GM13976 (cell line): ENCODE data around the gene PIK3CD.
"Not testable (repeated sequence)": the region's sequence is repeated elsewhere in the genome, so short reads cannot be mapped to it uniquely, and the experiment has no call there.

ENCODE experiments used
- DNase-seq: peaks from one replicate; pipeline ENCODE4 v3.0.0; 2012; ENCODE audit warnings: low spot score
- in situ Hi-C: fragments of 300-500 bp; cut with MboI; formaldehyde crosslinking; loops from one replicate; pipeline ENCODE4 v1.12.0; 2022; ENCODE audit warnings: low sequenced_read_pairs, mixed read lengths, inconsistent platforms; ENCODE audit not compliant: unreplicated experiment
- TF ChIP-seq, protein P1 (sequence below): IDR thresholded peaks from 2 replicates; pipeline ENCODE4 v1.5.1; 2012; ENCODE audit warnings: borderline replicate concordance, mild to moderate bottlenecking; ENCODE audit not compliant: insufficient read depth; ENCODE audit errors: extremely low read depth, missing control alignments, control extremely low read depth

Gene PIK3CD

DNA sequence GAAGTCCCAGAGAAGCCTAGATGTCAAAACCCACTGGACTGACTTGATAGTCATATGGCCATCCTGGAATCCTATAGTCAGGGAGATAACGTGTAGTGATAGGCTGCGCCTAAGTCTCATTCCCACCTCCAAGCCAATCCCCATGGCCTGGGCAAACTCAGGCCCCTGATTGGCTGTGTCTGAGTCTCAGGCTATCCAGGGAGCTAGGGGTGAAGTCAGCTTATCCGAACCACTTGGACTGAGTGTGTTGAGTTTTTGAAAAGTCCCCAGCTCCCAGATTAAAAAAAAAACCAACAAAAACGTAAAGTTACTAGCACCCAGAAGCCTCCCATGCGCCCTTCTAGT, 51.6 kb downstream of the PIK3CD start:
- TF ChIP-seq, protein P1, sequence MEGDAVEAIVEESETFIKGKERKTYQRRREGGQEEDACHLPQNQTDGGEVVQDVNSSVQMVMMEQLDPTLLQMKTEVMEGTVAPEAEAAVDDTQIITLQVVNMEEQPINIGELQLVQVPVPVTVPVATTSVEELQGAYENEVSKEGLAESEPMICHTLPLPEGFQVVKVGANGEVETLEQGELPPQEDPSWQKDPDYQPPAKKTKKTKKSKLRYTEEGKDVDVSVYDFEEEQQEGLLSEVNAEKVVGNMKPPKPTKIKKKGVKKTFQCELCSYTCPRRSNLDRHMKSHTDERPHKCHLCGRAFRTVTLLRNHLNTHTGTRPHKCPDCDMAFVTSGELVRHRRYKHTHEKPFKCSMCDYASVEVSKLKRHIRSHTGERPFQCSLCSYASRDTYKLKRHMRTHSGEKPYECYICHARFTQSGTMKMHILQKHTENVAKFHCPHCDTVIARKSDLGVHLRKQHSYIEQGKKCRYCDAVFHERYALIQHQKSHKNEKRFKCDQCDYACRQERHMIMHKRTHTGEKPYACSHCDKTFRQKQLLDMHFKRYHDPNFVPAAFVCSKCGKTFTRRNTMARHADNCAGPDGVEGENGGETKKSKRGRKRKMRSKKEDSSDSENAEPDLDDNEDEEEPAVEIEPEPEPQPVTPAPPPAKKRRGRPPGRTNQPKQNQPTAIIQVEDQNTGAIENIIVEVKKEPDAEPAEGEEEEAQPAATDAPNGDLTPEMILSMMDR, result no peak
- DNase-seq, result no peak
- in situ Hi-C loops, result no loop called here

GRCh38 chr1:9703681-9704080, 52.1 kb downstream of the PIK3CD start:
- in situ Hi-C loops, result no loop called here
- DNase-seq, result no peak
- TF ChIP-seq, protein P1, result no peak

GRCh38 chr1:9705337-9706093, 54.0 kb downstream of the PIK3CD start:
- in situ Hi-C loops, result no loop called here
- TF ChIP-seq, protein P1, result no peak
- no peak for DNase-seq

- TF ChIP-seq, protein P1, result no peak
- in situ Hi-C loops, result no loop called here
- no peak for DNase-seq
Observed at GRCh38 chr1:9706178-9706577, 54.6 kb downstream of the PIK3CD start.

DNA sequence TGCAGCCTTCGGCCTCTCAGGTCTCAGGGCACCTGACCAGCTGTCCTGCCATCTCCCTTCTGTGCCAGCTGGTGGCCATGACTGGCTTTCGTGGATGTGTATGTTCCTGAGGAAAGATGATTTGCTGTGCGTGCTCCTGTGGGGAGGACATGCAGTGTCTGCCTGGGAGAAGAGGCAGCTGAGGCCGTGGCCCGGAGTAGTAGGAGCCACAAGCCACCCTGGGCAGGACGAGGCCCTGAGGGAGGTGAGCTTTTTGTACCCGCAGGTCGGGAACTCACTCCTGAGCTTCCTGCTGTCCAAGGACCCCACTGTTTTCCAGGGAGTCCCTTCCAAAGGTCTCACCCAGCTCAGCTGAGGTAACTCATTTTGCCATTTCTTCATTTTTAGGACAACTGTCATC, 58.5 kb downstream of the PIK3CD start:
- in situ Hi-C loops, result no loop called here
- DNase-seq, result no peak
- TF ChIP-seq, protein P1, result no peak

- no peak for DNase-seq
- in situ Hi-C loops, result no loop called here
- TF ChIP-seq, protein P1, result no peak
Observed at GRCh38 chr1:9711466-9712020, 60.0 kb downstream of the PIK3CD start.

DNA sequence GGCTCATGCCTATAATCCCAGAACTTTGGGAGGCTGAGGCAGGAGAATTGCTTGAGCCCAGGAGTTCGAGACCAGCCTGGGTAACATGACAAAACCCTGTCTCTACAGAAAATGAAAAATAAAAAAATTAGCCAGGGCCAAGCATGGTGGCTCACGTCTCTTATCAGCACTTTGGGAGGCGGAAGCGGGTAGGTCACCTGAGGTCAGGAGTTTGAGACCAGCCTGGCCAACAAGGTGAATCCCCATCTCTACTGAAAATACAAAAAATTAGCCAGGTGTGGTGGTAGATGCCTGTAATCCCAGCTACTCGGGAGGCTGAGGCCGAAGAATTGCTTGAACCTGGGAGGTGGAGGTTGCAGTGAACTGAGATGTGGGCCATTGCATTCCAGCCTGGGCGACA, 61.2 kb downstream of the PIK3CD start:
- in situ Hi-C loops, DNase-seq: not testable (repeated sequence)
